ENCODE measurements around the gene NCOA7.
"Not testable (repeated sequence)": the region's sequence is repeated elsewhere in the genome, so short reads cannot be mapped to it uniquely, and the experiment has no call there.

The NCOA7 gene

GRCh38 chr6:125841356-125842090 is 50.8 kb downstream of the NCOA7 start:
- ATAC-seq, result no peak
- DNase-seq, result no peak

- DNase-seq (no peak), ATAC-seq (no peak)
These were observed 51.4 kb downstream of the NCOA7 start for GRCh38 chr6:125842091-125842626.

GRCh38 chr6:125843593-125843992 is 52.8 kb downstream of the NCOA7 start:
- no peak for ATAC-seq

GRCh38 chr6:125844989-125845388 is 54.2 kb downstream of the NCOA7 start:
- no peak for ATAC-seq

More at GRCh38 chr6:125843593-125843992, 52.8 kb downstream of the NCOA7 start:
- DNase-seq, result no peak

GRCh38 chr6:125846292-125847024 is 55.7 kb downstream of the NCOA7 start:
- no peak for DNase-seq
- no peak for ATAC-seq

More at GRCh38 chr6:125844989-125845388, 54.2 kb downstream of the NCOA7 start:
- no peak for DNase-seq

- not testable (repeated sequence) for ATAC-seq, DNase-seq
These were observed 57.5 kb downstream of the NCOA7 start for GRCh38 chr6:125848286-125848685.

GRCh38 chr6:125850361-125850760 is 59.6 kb downstream of the NCOA7 start:
- no peak for ATAC-seq
- no peak for DNase-seq

- no peak for ATAC-seq
- no peak for DNase-seq
These were observed 61.8 kb downstream of the NCOA7 start for GRCh38 chr6:125852587-125852986.

GRCh38 chr6:125853168-125853567 is 62.4 kb downstream of the NCOA7 start:
- DNase-seq (no peak), ATAC-seq (no peak)

GRCh38 chr6:125853756-125854155 is 63.0 kb downstream of the NCOA7 start:
- no peak for DNase-seq
- ATAC-seq, result no peak

- DNase-seq (no peak), ATAC-seq (no peak)
These were observed 63.6 kb downstream of the NCOA7 start for GRCh38 chr6:125854355-125854754.

- ATAC-seq (no peak), DNase-seq (no peak)
These were observed 65.0 kb downstream of the NCOA7 start for GRCh38 chr6:125855783-125856182.

GRCh38 chr6:125857846-125858245 is 67.1 kb downstream of the NCOA7 start:
- ATAC-seq (no peak), DNase-seq (no peak)

- peak; percentile 46 for ATAC-seq
These were observed 67.9 kb downstream of the NCOA7 start for GRCh38 chr6:125858427-125859320.

GRCh38 chr6:125859727-125860126 is 69.0 kb downstream of the NCOA7 start:
- ATAC-seq (no peak), DNase-seq (no peak)

More at GRCh38 chr6:125858427-125859320, 67.9 kb downstream of the NCOA7 start:
- DNase-seq, result peak; percentile 22

GRCh38 chr6:125863023-125863422 is 72.3 kb downstream of the NCOA7 start:
- ATAC-seq (no peak), DNase-seq (no peak)

GRCh38 chr6:125865015-125865414 is 74.3 kb downstream of the NCOA7 start:
- DNase-seq (no peak), ATAC-seq (no peak)

GRCh38 chr6:125866433-125866832 is 75.7 kb downstream of the NCOA7 start:
- ATAC-seq (no peak), DNase-seq (no peak)

GRCh38 chr6:125867483-125867942 is 76.8 kb downstream of the NCOA7 start:
- DNase-seq, result no peak
- no peak for ATAC-seq

GRCh38 chr6:125868252-125868651 is 77.5 kb downstream of the NCOA7 start:
- no peak for DNase-seq
- ATAC-seq, result no peak

- no peak for ATAC-seq
- DNase-seq, result no peak
These were observed 78.1 kb downstream of the NCOA7 start for GRCh38 chr6:125868678-125869395.
